ENCODE results near the gene HELZ. TPM values are rescaled to one million over a fixed set of nuclear protein-coding genes. Genes with fewer than 3 reads are reported as not detected.

Gene HELZ
- polyA plus RNA-seq, 1 of the 3 experiments (the other 2 are of a cell fraction) = 4.3 TPM

- Histone ChIP-seq H4K20me1 (ENCODE audit: insufficient read depth) (no peaks in the 10 kb centered on the region), H3K4me3 (ENCODE audit: low read depth in 2 of 2, low read length in 1 of 2) (no peak overlapping the region), H3K27ac (ENCODE audit: low read depth in 2 of 2, low read length in 1 of 2) (peak overlapping the region in 1 of 2 experiments; percentile 47; a peak in 2 of 4 replicates), H3K9me2 (no peaks in the 10 kb centered on the region), H3K4me1 (ENCODE audit: control insufficient read depth in 1 of 2, insufficient read depth in 2 of 2, low read depth in 1 of 2, low read length in 1 of 2) (peaks cover 0 to 19% of the 10 kb centered on the region in 2 experiments; a peak in 2 of 4 replicates), H2AFZ (ENCODE audit: low read depth) (no peak overlapping the region), H3K9ac (no peak overlapping the region), H3F3A (replicated peaks; ENCODE audit: insufficient read depth) (no peaks in the 10 kb centered on the region), H3K27me3 (ENCODE audit: insufficient read depth) (no peaks in the 10 kb centered on the region), H3K4me2 (no peak overlapping the region), H3K79me2 (ENCODE audit: insufficient read depth) (no peaks in the 10 kb centered on the region), H3K9me3 (no peaks in the 10 kb centered on the region), H3K36me3 (replicated peaks in 1 of 2; ENCODE audit: control insufficient read depth in 1 of 2, insufficient read depth in 2 of 2, low read length in 1 of 2) (peaks cover 67 to 68% of the 10 kb centered on the region in 2 experiments)
- ChIA-PET POLR2A (no interaction called here), CTCF (interaction anchor here (0.7 to 2.2 kb wide), 3 partner anchors 9 to 189 kb away, joined by 3 to 8 read pairs (median 4); no protein-coding TSS in a partner anchor)
- DNase-seq = no peak
- 94% methylated on average over 2 of the region's 2 CpGs for WGBS (ENCODE audit: low lambda C conversion rate)
- TF ChIP-seq FOSL2 (IDR thresholded peaks at IDR 0.05; ENCODE audit: borderline replicate concordance, low read depth) (no peak), CHD2 (IDR thresholded peaks at IDR 0.05; ENCODE audit: low read length, partially characterized antibody) (no peak), MEF2A (IDR thresholded peaks at IDR 0.05; ENCODE audit: borderline replicate concordance, low read depth) (no peak), NRF1 (IDR thresholded peaks at IDR 0.05; ENCODE audit: low read depth, low read length) (no peak), NFIC (IDR thresholded peaks at IDR 0.05; ENCODE audit: borderline replicate concordance) (no peak), IRF3 (IDR thresholded peaks at IDR 0.05; ENCODE audit: low read depth, low read length) (no peak), RCOR1 (IDR thresholded peaks at IDR 0.05; ENCODE audit: low read length) (no peak), EZH2phosphoT487 (IDR thresholded peaks at IDR 0.05; ENCODE audit: borderline replicate concordance, low read depth) (no peak), RXRA (IDR thresholded peaks at IDR 0.05; ENCODE audit: borderline replicate concordance, low read depth) (no peak)
- TF ChIP-seq, protein P1, sequence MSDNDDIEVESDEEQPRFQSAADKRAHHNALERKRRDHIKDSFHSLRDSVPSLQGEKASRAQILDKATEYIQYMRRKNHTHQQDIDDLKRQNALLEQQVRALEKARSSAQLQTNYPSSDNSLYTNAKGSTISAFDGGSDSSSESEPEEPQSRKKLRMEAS (IDR thresholded peaks at IDR 0.05; ENCODE audit: low read depth) = no peak
These were observed 80.7 kb downstream of the HELZ start for GRCh38 chr17:67164302-67164701.

DNA sequence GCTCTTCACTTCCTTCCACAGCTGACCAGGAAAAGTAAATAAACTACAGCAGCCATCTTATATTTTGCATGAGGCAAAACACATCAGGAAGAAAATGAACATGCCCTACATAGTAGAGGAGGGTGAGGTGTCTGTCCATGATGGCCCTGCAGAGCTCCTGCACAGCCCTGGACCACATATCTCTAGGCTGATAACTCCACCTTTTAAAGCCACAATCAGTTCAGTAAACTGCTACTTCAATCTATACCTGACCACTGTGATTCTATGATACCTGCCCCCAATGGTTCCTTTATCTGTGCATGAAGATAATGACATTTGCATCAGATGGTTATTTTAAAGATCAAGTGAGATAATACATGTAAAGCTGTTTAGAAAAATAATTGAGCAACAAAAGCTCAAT, 82.2 kb downstream of the HELZ start:
- no peak overlapping the region for H3K4me3 ChIP-seq (ENCODE audit: low read depth in 2 of 2, low read length in 1 of 2)
- H3F3A ChIP-seq (replicated peaks; ENCODE audit: insufficient read depth) = peaks cover 8% of the 10 kb centered on the region
- no peaks in the 10 kb centered on the region for H3K9me3 ChIP-seq
- POLR2A ChIA-PET = interaction anchor here (0.8 kb wide), 1 partner anchor 196 kb away, joined by 3 read pairs; no protein-coding TSS in a partner anchor
- H3K4me2 ChIP-seq = no peak overlapping the region
- H3K79me2 ChIP-seq (ENCODE audit: insufficient read depth) = no peaks in the 10 kb centered on the region
- H3K36me3 ChIP-seq (replicated peaks in 1 of 2; ENCODE audit: control insufficient read depth in 1 of 2, insufficient read depth in 2 of 2, low read length in 1 of 2) = peaks cover 62 to 69% of the 10 kb centered on the region in 2 experiments
- H3K9me2 ChIP-seq = no peaks in the 10 kb centered on the region
- H3K27ac ChIP-seq (ENCODE audit: low read depth in 2 of 2, low read length in 1 of 2) = no peak overlapping the region; a peak in 1 of 4 replicates
- H3K9ac ChIP-seq = no peak overlapping the region
- no peaks in the 10 kb centered on the region for H3K27me3 ChIP-seq (ENCODE audit: insufficient read depth)
- peaks cover 2 to 29% of the 10 kb centered on the region in 2 experiments; a peak in 3 of 4 replicates for H3K4me1 ChIP-seq (ENCODE audit: control insufficient read depth in 1 of 2, insufficient read depth in 2 of 2, low read depth in 1 of 2, low read length in 1 of 2)
- CTCF ChIA-PET = interaction anchor here (1.7 to 2.2 kb wide), 2 partner anchors 15 to 435 kb away, joined by 7 to 8 read pairs; no protein-coding TSS in a partner anchor
- no peaks in the 10 kb centered on the region for H4K20me1 ChIP-seq (ENCODE audit: insufficient read depth)
- DNase-seq = no peak
- H2AFZ ChIP-seq (ENCODE audit: low read depth) = no peak overlapping the region
- TF ChIP-seq FOXM1 (IDR thresholded peaks at IDR 0.05; ENCODE audit: low read depth) (no peak), PBX3 (IDR thresholded peaks at IDR 0.05) (no peak), POLR2AphosphoS5 (IDR thresholded peaks at IDR 0.05; ENCODE audit: low read depth, low read length) (no peak), CHD2 (IDR thresholded peaks at IDR 0.05; ENCODE audit: low read length, partially characterized antibody) (no peak), YY1 (IDR thresholded peaks at IDR 0.05; ENCODE audit: low read depth) (no peak), SIN3A (IDR thresholded peaks at IDR 0.05; ENCODE audit: borderline replicate concordance, low read depth, low read length) (no peak), TAF1 (IDR thresholded peaks at IDR 0.05; ENCODE audit: borderline replicate concordance, low read depth, low read length) (no peak), ELF1 (IDR thresholded peaks at IDR 0.05) (no peak), FOXJ3 (CRISPR knock-in tag; IDR thresholded peaks at IDR 0.05) (no peak), MEF2A (IDR thresholded peaks at IDR 0.05; ENCODE audit: borderline replicate concordance, low read depth) (no peak), JUND (IDR thresholded peaks at IDR 0.05) (no peak), RCOR1 (IDR thresholded peaks at IDR 0.05; ENCODE audit: low read length) (no peak), NFIC (IDR thresholded peaks at IDR 0.05; ENCODE audit: borderline replicate concordance) (no peak)
- TF ChIP-seq, protein P2, sequence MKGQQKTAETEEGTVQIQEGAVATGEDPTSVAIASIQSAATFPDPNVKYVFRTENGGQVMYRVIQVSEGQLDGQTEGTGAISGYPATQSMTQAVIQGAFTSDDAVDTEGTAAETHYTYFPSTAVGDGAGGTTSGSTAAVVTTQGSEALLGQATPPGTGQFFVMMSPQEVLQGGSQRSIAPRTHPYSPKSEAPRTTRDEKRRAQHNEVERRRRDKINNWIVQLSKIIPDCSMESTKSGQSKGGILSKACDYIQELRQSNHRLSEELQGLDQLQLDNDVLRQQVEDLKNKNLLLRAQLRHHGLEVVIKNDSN (IDR thresholded peaks at IDR 0.05; ENCODE audit: borderline replicate concordance, low read depth) = no peak
- TF ChIP-seq, protein P3, sequence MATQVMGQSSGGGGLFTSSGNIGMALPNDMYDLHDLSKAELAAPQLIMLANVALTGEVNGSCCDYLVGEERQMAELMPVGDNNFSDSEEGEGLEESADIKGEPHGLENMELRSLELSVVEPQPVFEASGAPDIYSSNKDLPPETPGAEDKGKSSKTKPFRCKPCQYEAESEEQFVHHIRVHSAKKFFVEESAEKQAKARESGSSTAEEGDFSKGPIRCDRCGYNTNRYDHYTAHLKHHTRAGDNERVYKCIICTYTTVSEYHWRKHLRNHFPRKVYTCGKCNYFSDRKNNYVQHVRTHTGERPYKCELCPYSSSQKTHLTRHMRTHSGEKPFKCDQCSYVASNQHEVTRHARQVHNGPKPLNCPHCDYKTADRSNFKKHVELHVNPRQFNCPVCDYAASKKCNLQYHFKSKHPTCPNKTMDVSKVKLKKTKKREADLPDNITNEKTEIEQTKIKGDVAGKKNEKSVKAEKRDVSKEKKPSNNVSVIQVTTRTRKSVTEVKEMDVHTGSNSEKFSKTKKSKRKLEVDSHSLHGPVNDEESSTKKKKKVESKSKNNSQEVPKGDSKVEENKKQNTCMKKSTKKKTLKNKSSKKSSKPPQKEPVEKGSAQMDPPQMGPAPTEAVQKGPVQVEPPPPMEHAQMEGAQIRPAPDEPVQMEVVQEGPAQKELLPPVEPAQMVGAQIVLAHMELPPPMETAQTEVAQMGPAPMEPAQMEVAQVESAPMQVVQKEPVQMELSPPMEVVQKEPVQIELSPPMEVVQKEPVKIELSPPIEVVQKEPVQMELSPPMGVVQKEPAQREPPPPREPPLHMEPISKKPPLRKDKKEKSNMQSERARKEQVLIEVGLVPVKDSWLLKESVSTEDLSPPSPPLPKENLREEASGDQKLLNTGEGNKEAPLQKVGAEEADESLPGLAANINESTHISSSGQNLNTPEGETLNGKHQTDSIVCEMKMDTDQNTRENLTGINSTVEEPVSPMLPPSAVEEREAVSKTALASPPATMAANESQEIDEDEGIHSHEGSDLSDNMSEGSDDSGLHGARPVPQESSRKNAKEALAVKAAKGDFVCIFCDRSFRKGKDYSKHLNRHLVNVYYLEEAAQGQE (IDR thresholded peaks at IDR 0.05; ENCODE audit: low read depth, low read length) = no peak
